ENCODE measurements around the gene GNGT1.

- TF ChIP-seq POLR2A (IDR thresholded peaks at IDR 0.05; ENCODE audit: low read depth, low read length) (no peak), POLR2AphosphoS5 (IDR thresholded peaks at IDR 0.05; ENCODE audit: low read depth, low read length) (no peak), TAF1 (IDR thresholded peaks at IDR 0.05; ENCODE audit: low read depth, low read length) (no peak), SPI1 (IDR thresholded peaks at IDR 0.05; ENCODE audit: low read depth, low read length) (no peak)
Measured at GRCh38 chr7:93941945-93942344, 35.6 kb downstream of the GNGT1 start.
